Testis (tissue), 2 donors: Measurements from ENCODE around the gene HOOK1.

Source experiments
- CTCF ChIP-seq, 3 experiments: fragments of 450-650 bp in 2 of 3; fragments of 200-600 bp in 1 of 3; sonication (generic) in 1 of 3; IDR thresholded peaks; one replicate each; pipeline ENCODE4 v1.5.1; 2016 to 2019; ENCODE audit warnings: antibody characterized with exemption in 3 of 3, mild to moderate bottlenecking in 2 of 3, moderate library complexity in 1 of 3
- POLR2A ChIP-seq: fragments of 450-650 bp; IDR thresholded peaks from one replicate; pipeline ENCODE4 v1.6.1; 2017; ENCODE audit warnings: antibody characterized with exemption, mild to moderate bottlenecking, moderate library complexity

- TF ChIP-seq CTCF (IDR thresholded peaks at IDR 0.05) = no peak
- no peak for TF ChIP-seq POLR2A
These were observed 39.3 kb upstream of the HOOK1 start for GRCh38 chr1:59775480-59775879.
